Effector memory CD4-positive, alpha-beta T cell (primary cell): ENCODE measurements around the gene DBF4B.

Experiments
- DNase-seq, 3 donors: peaks; one replicate each; pipeline ENCODE4 v3.0.0-alpha.2; 2020
- H3K27ac ChIP-seq: 2 replicates; pipeline ENCODE4 v1.7.0; 2013; ENCODE audit warnings: mild to moderate bottlenecking, low read length, moderate library complexity; ENCODE audit not compliant: insufficient read depth, poor library complexity, severe bottlenecking
- H3K27me3 ChIP-seq: replicated peaks from 2 replicates; pipeline ENCODE4 v1.7.0; 2013; ENCODE audit warnings: mild to moderate bottlenecking, low read length; ENCODE audit not compliant: insufficient read depth, control insufficient read depth, poor library complexity, severe bottlenecking
- H3K36me3 ChIP-seq: 2 replicates; pipeline ENCODE4 v1.7.0; 2013; ENCODE audit warnings: mild to moderate bottlenecking, low read length, moderate library complexity; ENCODE audit not compliant: control insufficient read depth, insufficient read depth
- H3K4me1 ChIP-seq: 2 replicates; pipeline ENCODE4 v1.7.0; 2013; ENCODE audit warnings: low read length, mild to moderate bottlenecking; ENCODE audit not compliant: control insufficient read depth, insufficient read depth, poor library complexity, severe bottlenecking
- H3K4me3 ChIP-seq: 2 replicates; pipeline ENCODE4 v1.7.0; 2013; ENCODE audit warnings: low read length, low read depth, mild to moderate bottlenecking; ENCODE audit not compliant: insufficient read depth, poor library complexity, severe bottlenecking
- H3K9me3 ChIP-seq: 2 replicates; pipeline ENCODE4 v1.7.0; 2013; ENCODE audit warnings: mild to moderate bottlenecking, low read length, moderate library complexity; ENCODE audit not compliant: control insufficient read depth

Gene DBF4B

DNA sequence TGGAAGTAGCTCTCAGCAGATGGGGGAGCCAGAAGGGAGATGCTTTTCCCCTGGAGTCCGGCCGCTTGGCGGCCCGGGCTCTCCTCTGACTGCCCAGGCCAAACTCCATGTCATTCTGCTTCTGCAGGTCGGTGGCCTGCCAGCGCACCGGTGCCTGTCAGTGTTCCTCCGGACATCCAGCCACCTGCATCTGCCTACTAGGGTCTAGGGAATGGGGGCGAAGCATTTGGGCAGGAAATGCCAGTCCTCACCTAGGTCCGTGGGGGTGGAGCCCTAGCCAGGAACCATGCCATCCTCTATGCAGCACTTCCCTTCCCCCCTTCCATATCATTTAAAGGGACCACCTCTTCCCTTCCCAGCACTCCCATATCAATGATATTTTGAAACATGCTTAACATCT lies 87.5 kb downstream of the DBF4B start:
- no peak for DNase-seq
- H3K4me1 ChIP-seq, result no peaks in the 10 kb centered on the region
- no peaks in the 10 kb centered on the region for H3K27me3 ChIP-seq
- H3K9me3 ChIP-seq, result no peaks in the 10 kb centered on the region
- no peak overlapping the region for H3K27ac ChIP-seq
- H3K4me3 ChIP-seq, result no peak overlapping the region
- H3K36me3 ChIP-seq, result no peaks in the 10 kb centered on the region

DNA sequence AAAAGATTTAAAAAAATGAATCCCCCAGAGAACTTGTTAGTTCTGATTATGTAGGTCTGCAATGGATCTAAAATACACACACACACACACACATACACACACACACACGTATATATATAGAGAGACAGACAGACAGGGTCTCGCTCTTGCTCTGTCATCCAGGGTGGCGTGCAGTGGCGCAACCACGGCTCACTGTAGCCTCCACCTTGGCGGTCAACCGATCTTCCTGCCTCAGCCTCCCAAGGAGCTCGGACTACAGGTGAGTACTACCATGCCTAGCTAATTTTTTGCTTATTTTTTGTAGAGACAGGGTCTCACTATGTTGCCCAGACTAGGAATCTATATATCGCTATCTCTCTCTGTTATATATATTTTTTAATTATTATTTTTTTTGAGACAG lies 88.3 kb downstream of the DBF4B start:
- no peak overlapping the region for H3K27ac ChIP-seq
- DNase-seq, result no peak
- H3K4me1 ChIP-seq, result no peaks in the 10 kb centered on the region
- H3K4me3 ChIP-seq, result no peak overlapping the region
- H3K36me3 ChIP-seq, result no peaks in the 10 kb centered on the region
- H3K27me3 ChIP-seq, result no peaks in the 10 kb centered on the region
- H3K9me3 ChIP-seq, result no peaks in the 10 kb centered on the region

DNA sequence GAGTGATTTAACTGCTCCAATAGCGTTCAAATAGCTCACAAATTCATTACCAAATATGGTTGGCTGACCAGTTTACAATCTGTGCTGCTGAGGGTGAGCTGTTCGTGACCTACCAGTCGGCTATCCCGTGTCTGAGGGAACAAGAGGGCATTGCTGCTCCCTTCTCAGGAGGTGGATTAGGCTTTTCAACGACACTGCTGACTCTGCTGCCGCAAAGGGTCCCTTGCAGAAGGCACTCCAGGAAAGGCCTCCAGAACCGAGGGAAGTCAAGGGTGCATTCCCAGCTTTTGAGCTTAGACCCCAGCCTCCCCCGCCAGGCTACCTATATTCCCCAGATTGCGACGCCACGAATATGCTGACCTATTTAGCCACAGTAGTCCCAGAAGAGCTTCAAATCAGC lies 89.3 kb downstream of the DBF4B start:
- no peak for DNase-seq
- Histone ChIP-seq H3K36me3 (no peaks in the 10 kb centered on the region), H3K27ac (no peak overlapping the region), H3K9me3 (no peaks in the 10 kb centered on the region), H3K4me1 (no peaks in the 10 kb centered on the region), H3K4me3 (no peak overlapping the region), H3K27me3 (no peaks in the 10 kb centered on the region)

DNA sequence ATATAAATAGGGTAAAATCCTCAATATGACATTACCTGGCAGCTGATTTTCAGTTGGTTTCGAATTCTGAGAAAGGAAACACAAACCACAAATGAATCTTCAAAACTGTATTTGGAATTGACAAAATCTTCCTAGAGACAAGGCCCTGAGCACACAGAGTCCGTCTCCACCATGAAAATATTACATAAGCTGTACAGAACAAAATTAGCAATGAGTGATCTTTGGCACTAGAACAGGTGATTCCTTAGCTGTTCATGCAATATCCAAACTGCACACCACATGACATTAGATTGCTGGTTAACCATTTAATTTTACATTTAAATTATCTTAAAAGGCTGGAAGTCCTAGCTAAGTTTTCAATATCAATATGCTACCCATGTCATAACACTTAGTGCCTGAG lies 89.9 kb downstream of the DBF4B start:
- no peaks in the 10 kb centered on the region for H3K36me3 ChIP-seq

More for the DNA sequence above, 89.9 kb downstream of the DBF4B start:
- no peak for DNase-seq
- Histone ChIP-seq H3K9me3 (no peaks in the 10 kb centered on the region), H3K27me3 (no peaks in the 10 kb centered on the region), H3K4me1 (no peaks in the 10 kb centered on the region), H3K27ac (no peak overlapping the region), H3K4me3 (no peak overlapping the region)
